ENCODE measurements around the gene BMPR2.
"Not testable (repeated sequence)": the region's sequence is repeated elsewhere in the genome, so short reads cannot be mapped to it uniquely, and the experiment has no call there.

DNA sequence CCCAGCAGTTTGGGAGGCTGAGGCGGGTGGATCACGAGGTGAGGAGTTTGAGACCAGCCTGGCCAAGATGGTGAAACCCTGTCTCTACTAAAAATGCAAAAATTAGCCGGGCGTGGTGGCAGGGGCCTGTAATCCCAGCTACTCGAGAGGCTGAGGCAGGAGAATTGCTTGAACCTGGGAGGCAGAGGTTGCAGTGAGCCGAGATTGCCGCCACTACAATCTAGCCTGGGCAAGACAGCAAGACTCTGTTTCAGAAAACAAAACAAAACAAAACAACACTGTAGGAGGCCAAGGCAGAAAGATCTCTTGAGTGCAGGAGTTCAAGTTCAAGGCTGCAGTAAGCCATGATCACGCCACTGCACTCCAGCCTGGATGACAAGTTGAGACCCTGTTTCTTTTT is 17.2 kb upstream of the BMPR2 start:
- not testable (repeated sequence) for TF ChIP-seq CTCF (conservative IDR thresholded peaks at IDR 0.05; ENCODE audit: low read length); EZH2phosphoT487 (IDR thresholded peaks at IDR 0.05; ENCODE audit: borderline replicate concordance)

Data from Loucy (cell line).